Adipose tissue (tissue), 3 donors: ENCODE data around the gene ZBED2. TPM values are rescaled to one million over a fixed set of nuclear protein-coding genes. Genes with fewer than 3 reads are reported as not detected.
"Not testable (repeated sequence)": the region's sequence is repeated elsewhere in the genome, so short reads cannot be mapped to it uniquely, and the experiment has no call there.

Experiments used
- H3K27ac ChIP-seq: one replicate; pipeline ENCODE4 v1.5.1; 2013; ENCODE audit warnings: low read depth, low read length
- WGBS, 3 donors: extraction: QIAGEN DNeasy Blood & Tissue Kit; methylation state at CpG; one replicate each; pipeline ENCODE4 v1.1.7; 2013; 5-methylcytosine and 5-hydroxymethylcytosine counted together
- polyA plus RNA-seq, 3 donors: library from polyadenylated mRNA; stranded (reverse); fragments of 200-250 nt; gene quantifications; one replicate each; pipeline ENCODE4 v1.2.3, GENCODE V29; 2013
- donor health status: healthy with polysubstance abuse.
- donor health status: Bipolar disorder and iron deficiency.
- donor health status: healthy.

The ZBED2 gene
- polyA plus RNA-seq, 3 donors, result 0.04 TPM; not detected in 2

DNA sequence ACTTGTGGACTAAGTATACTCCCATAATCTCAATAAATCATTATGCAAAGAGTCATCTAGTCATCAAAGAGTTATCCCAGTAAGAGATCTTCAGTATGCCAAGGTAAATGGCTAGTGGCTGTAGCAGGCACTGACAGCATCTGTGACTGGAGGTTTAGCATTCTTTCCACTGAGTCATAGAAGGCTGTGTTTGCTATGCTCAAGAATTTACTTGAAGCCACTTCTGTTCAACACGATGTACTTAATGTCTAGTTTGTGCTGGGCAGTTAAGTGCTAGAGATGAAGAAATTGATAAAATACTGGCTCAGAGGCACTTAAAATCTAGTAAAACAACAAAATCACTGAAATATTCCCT lies 13.0 kb downstream of the ZBED2 start:
- whole genome bisulfite sequencing, 3 donors, result 54 to 78% (median 74%) methylated on average over 1 of the region's 1 CpG
- no peak overlapping the region for H3K27ac ChIP-seq

DNA sequence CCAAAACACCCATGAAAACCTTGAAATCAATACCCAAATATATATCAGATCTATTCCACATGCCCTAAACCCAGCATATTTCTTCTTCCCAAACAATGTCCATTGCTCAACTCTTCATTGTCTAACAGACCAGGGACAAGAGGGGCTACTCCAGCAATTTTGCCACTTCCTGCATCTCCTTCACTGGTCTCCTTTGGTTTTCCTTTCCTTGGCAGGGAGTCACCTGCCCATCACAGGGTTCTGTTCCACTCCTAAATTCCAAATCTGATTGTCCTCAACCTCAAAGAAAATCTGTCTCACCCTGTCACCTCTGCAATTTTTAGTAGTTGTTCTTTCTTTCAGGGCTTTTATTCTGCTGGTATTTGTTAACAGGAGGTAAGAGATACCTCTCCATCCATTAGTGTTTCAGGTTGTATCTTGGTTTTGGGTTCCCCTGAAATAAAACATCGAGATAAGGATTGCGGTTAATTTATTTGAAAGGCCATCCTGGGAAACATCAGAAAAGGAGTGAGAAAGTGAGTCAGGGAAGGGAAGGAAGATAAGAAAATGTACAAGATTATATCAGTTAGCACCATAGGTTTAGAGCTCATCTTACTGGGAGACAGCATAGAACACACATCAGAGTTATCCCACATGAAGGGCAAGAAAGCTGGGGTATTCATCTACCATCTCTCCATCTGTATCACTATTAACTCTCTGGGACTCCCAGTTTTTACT lies 13.6 kb downstream of the ZBED2 start:
- H3K27ac ChIP-seq, result no peak overlapping the region
- WGBS, 3 donors, result 84 to 91% (median 89%) methylated on average over 2 of the region's 2 CpGs

DNA sequence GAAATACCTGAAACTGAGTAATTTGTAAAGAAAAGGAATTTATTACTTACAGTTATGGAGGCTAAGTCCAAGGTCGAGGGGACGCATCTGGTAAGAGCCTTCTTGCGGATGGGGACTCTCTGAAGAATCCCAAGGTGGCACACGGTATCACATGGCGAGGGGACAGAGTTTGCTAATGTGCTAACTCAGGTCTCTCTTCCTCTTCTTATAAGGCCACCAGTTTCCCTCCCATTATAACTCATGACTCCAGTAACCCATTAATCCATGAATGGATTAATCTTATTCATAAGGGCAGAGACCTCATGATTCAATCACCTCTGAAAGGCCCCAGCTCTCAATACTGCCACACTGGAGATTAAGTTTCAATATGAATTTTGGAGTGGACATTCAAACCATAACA lies 15.7 kb downstream of the ZBED2 start:
- 87 to 97% (median 93%) methylated on average over 5 of the region's 5 CpGs for WGBS, 3 donors
- H3K27ac ChIP-seq, result no peak overlapping the region

DNA sequence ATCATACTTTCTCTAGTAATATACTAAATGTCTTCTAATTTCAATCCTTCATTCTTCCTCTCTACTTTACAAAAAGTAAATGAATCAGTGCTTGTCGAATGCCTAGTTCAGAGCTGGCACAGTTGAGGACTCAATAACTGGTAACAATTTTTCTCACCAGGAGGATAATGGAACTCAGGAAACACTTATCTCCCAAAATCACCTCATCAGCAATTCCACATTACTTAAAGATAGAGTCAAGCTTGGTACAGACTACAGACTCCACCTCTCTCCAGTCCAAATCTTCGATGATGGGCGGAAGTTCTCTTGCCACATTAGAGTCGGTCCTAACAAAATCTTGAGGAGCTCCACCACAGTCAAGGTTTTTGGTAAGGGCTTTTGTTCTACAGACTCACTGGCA lies 16.3 kb downstream of the ZBED2 start:
- no peak overlapping the region for H3K27ac ChIP-seq
- 94 to 96% (median 95%) methylated on average over 4 of the region's 4 CpGs for WGBS, 3 donors

DNA sequence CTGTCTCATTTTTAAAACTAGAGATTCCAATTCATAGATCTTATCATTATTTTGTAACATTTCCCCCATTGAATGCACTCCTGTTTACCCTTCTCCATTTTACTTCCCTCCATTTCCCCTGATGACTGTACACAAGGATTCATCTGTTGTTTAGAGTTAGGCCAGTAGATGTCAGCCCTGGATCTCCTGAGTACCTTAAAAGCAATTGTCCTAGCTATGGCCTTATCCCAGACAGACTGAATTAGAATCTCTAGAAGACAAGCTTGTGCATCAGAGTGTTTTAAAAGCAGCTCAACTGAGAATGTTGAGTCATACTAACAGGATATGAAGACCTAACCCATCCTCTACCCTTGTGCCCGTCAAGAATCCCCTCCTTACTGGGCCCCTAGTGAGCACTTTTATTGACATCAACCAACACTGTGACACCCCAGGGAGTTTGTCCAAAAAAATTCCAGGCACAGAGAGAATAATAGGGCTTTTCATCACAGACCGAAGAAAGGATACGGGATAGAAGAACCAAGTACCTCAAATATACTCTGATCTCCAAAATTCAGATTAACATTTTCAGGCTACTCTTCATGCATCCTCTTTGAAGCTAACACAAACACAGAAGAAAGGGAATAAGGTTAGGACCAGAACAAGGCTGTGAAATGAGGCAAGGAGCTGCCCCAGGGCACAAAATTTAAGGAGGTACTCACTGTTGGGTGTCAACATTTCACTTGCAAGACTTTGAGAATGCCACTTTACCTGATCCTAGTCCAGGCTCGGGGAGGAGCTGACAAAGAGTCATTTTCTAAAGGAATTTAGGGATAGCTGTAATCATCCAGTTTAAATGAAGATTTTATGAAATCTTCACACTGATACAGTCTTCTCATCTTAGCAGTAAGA lies 17.1 kb downstream of the ZBED2 start:
- H3K27ac ChIP-seq, result no peak overlapping the region
- 76 to 89% (median 80%) methylated on average over 4 of the region's 4 CpGs for WGBS, 3 donors

DNA sequence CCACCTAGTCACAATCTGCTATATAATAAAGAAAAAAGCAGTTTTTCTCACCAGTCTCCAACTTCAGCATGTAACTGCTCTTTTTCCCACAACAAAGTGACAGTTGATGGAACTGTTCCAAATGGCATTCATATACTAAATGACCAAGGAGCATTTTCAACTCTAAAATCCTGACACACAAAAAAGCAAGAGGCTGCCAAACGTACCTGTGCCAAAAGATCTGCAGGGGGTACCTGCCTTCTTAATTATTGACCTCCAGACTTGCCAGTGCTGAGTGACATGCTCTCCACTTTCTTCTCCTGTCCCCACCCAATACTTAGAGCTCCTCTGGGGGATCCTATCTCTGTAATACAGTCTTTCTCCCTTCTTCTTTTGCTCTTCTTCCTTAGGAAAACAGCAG lies 18.0 kb downstream of the ZBED2 start:
- 16 to 62% (median 56%) methylated on average over 1 of the region's 1 CpG for WGBS, 3 donors
- H3K27ac ChIP-seq, result no peak overlapping the region

DNA sequence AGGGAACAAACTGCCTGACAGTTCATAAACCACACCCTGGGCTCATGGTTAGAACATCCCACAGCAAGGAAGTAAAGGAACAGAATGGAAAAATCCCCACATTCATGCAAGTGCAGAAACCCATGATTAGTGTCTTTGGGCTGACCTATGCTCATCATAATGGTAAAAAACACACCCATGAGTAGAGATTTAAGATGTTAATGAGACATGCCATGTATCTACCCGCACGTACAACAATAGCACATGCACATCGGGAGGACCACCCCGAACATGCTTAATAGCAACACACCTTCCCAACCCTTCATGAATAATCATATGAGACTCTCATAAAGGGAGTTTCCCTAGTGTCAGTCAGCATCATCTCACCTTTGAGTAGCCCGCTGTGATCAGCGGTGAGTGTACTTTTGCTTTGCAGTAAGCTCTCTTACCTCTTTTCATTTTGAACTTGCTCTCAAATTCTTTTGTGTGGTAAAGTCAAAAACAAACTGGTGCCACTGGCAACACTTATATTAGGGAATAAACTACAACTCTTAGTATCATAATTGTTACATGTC lies 23.2 kb downstream of the ZBED2 start:
- 93 to 95% (median 95%) methylated on average over 6 of the region's 6 CpGs for WGBS, 3 donors
- H3K27ac ChIP-seq, result no peak overlapping the region

DNA sequence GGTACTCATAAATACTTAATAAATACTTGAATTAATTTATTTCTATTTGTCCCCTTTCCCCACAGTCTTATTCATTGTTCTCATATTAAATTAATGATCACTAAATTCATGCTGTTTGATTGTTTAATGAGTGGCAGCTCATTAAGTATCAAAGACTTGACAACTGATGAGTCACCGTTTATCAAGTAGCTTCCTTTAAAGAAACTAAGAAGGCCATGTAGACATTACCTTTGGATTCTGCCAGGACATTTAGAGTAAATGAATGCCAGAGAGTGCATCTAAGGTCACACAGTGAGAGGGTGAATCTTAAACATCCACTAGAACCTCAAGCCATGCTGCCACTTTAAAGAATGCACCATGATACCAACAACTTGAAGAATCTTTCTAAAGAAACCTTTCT lies 23.9 kb downstream of the ZBED2 start:
- H3K27ac ChIP-seq, result no peak overlapping the region
- 74 to 93% (median 87%) methylated on average over 1 of the region's 1 CpG for WGBS, 3 donors

DNA sequence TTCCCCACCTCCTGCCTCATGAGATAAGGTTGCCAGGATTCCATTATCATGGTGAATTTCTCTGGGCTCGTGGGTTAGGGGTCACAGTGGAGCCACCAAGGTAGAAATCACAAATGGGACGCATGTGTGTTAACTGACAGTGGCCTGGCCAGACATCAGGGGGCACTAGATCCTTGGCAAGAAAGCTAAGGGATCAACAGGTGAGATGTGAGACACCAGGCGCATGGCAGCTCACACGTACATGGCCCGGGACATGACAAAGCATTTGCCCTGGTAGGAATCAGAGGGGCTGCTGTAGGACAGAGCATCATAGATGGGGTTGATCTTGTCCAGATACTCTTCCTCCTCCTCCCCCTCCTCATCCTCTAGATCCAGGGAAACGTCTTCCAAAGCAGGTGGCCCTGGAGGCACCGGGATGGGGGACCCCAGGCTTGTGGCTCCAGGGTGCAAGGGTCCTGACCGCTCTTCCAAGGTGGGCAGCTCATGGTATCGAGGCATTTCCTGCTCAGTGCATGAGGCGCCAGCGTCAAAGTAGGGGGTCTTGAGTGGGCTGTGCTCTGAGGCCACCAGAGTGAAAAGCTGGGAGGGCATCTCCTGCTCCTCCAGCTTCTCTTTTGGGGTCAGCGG lies 24.6 kb downstream of the ZBED2 start:
- no peak overlapping the region for H3K27ac ChIP-seq
- 91 to 93% (median 93%) methylated on average over 10 to 12 of the region's 12 CpGs for WGBS, 3 donors

DNA sequence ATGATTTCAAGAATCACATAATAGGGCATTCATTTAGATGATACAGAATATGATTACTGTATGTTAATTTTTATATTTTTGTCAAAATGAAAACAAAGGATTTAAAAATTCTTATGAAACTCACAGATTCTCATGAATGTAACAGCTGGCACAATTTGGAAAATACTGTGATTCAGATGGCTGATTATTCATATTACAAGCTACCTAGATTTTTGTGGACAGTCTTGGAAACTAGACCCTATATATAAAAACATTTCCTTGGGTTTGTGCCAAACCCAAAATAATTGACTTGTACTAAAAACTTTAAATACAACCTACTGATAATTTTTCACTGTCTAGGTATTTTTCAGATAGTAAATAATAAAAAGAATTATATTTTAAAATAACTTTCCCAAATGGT lies 26.2 kb downstream of the ZBED2 start:
- no peak overlapping the region for H3K27ac ChIP-seq

DNA sequence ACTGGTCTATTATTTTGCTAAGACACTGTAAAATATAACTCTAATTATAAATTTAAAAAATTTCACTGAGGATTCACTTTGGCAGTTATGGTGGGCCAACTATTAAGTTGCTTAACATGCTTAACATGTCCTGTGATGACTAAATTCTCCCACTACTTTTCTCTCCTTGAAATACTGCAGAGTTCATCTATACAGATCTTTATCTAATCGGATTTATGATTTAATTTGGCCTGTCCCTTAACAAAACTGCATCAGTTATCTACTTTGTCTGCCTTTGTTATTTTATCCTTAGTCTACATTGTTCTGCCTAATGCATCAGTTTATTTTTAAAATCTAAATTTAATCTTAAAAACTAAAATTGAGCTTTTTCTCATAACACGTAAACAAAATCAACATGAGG lies 26.8 kb downstream of the ZBED2 start:
- no peak overlapping the region for H3K27ac ChIP-seq
- WGBS, 3 donors, result 83 to 90% (median 88%) methylated on average over 2 of the region's 2 CpGs

DNA sequence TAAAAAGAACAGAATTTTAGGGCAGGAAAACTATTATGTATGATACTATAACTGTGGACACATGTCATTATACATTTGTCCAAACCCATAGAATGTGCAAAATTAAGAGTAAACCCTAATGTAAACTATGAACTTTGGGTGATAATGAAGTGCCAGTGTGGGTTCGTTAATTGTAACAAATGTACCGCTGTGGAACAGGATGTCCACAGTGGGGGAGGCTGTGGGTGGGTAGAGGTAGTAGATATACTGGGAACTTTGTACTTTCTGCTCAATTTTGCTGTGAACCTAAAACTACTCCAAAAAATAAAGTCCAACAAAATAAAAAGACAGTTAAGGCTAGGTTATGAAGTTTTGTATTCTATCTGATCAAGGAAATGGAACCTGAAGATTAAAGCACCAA lies 28.3 kb downstream of the ZBED2 start:
- no peak overlapping the region for H3K27ac ChIP-seq
- WGBS, 3 donors, result 58 to 86% (median 82%) methylated on average over 2 of the region's 2 CpGs

DNA sequence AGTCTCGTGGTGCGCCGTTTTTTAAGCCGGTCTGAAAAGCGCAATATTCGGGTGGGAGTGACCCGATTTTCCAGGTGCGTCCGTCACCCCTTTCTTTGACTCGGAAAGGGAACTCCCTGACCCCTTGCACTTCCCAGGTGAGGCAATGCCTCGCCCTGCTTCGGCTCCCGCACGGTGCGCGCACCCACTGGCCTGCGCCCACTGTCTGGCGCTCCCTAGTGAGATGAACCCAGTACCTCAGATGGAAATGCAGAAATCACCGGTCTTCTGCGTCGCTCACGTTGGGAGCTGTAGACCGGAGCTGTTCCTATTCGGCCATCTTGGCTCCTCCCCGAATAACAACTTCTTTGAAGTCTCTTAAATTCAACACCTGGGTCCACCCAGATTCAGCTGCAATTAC lies 33.2 kb downstream of the ZBED2 start:
- H3K27ac ChIP-seq, result not testable (repeated sequence)
- 91 to 94% (median 94%) methylated on average over 11 to 16 of the region's 25 CpGs for WGBS, 3 donors

DNA sequence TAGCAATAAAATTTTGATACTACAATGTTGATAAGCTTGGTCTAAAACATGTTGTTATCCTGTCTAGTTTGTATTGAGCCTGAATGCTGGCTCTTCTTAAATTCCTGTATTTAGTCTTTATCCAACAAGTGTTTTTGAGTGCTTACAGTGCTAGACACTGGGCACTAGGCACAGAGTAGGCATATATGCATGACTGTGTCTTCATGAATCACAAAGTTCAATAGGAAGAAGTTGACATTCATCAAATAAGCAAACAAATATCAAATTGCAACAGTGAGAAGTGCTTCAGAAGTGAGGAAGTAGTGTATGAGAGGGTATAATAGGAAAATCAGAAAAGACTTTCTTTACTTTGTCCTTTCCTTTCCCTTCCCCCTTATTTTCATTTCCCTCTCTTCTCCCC lies 46.4 kb downstream of the ZBED2 start:
- H3K27ac ChIP-seq, result no peak overlapping the region

DNA sequence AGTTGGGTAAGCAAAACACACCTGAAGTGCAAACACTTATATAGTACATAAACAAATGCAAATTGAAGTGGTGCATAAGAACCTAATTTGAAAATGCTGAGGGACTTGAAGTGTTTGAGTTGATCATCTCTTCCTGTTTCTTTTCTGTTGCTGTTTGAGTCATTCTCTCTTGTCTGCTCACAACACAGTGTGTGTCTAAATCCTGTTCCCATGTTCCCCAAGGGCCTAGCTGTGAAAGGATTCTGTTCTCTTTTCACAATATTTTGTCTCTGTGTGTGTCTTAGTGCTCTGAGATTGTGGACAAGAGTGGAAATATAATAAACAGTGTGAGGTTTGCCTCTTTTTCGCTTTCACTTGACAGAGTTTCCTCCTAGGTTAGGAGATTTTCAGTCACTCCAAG lies 47.1 kb downstream of the ZBED2 start:
- no peak overlapping the region for H3K27ac ChIP-seq
- WGBS, 3 donors, result 76 to 92% (median 79%) methylated on average over 1 of the region's 1 CpG

DNA sequence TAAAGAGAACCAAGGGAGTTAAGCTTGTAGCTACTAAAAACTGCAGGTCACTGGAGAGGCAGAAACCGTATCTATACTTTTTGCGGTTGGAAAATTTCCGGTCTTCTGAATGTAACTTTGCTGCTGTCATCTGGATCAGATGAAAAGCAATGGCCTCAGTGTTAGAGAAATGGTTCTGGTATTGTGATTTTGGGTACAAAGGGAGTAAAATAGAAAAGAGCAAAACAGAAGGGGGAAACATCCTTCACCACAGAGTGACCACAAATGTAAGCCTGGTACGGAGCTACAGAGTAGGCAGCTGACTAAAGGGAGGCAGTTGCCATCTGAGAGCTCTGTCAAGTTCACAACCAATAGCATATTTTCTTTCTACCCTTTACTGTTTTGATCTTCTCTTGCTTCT lies 47.5 kb downstream of the ZBED2 start:
- 50 to 89% (median 61%) methylated on average over 4 of the region's 4 CpGs for WGBS, 3 donors
- H3K27ac ChIP-seq, result no peak overlapping the region

DNA sequence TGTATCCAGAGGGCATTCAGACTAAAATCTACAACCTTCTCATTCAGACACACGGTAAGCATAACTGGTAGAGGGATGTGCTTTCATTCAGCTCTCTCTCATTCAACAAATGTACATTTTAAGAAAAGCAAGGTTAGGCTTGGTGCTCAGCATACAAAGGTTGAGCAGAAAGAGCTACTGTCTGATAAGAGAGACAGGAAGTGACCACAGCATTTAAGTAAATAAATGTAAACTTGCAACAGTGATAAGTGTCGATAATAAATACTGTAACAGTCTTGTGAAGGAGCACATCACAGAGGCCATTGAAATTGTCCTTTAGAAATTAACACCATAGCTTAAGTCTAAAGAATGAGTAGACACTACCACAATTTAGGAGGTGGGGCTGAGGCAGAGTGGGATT lies 49.8 kb downstream of the ZBED2 start:
- WGBS, 3 donors, result 55 to 61% (median 60%) methylated on average over 2 of the region's 2 CpGs
- no peak overlapping the region for H3K27ac ChIP-seq
